ENCODE results near the gene EPB41L4B. TPM values are rescaled to one million over a fixed set of nuclear protein-coding genes. Genes with fewer than 3 reads are reported as not detected.
"Not testable (repeated sequence)": the region's sequence is repeated elsewhere in the genome, so short reads cannot be mapped to it uniquely, and the experiment has no call there.

The EPB41L4B gene
- total RNA-seq, 1 donor from 2014 or later: 19.3 TPM

DNA sequence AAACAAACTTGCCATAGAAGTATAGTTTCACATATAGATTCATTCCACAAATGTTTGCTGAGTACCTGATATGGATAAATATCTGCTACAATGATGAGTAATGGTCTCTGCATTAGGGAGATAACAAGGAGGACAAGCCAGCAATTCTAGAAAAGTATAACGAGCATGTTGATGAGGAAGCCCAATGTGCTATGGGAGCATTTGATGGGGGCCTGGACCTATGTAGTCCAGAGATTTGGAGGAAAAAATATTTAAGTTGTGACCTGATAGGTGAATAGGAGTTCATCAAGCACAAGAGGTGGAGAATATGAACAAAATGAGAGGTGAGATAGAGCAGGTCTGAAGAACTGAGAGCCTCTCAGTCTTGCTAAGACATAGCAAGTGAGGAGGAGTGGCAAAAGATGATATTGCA, 186.7 kb downstream of the EPB41L4B start:
- no peak overlapping the region for H3K4me3 Mint-ChIP-seq (ENCODE audit: unreplicated experiment)
- no peak overlapping the region for H3K27ac Mint-ChIP-seq (ENCODE audit: unreplicated experiment)
- H3K4me1 Mint-ChIP-seq (ENCODE audit: unreplicated experiment): no peaks in the 10 kb centered on the region
- TF ChIP-seq, protein P1, sequence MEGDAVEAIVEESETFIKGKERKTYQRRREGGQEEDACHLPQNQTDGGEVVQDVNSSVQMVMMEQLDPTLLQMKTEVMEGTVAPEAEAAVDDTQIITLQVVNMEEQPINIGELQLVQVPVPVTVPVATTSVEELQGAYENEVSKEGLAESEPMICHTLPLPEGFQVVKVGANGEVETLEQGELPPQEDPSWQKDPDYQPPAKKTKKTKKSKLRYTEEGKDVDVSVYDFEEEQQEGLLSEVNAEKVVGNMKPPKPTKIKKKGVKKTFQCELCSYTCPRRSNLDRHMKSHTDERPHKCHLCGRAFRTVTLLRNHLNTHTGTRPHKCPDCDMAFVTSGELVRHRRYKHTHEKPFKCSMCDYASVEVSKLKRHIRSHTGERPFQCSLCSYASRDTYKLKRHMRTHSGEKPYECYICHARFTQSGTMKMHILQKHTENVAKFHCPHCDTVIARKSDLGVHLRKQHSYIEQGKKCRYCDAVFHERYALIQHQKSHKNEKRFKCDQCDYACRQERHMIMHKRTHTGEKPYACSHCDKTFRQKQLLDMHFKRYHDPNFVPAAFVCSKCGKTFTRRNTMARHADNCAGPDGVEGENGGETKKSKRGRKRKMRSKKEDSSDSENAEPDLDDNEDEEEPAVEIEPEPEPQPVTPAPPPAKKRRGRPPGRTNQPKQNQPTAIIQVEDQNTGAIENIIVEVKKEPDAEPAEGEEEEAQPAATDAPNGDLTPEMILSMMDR (IDR thresholded peaks at IDR 0.05): no peak
- no peaks in the 10 kb centered on the region for H3K36me3 Mint-ChIP-seq (ENCODE audit: unreplicated experiment)
- H3K9me3 Mint-ChIP-seq (ENCODE audit: unreplicated experiment): no peaks in the 10 kb centered on the region
- peaks cover 2% of the 10 kb centered on the region for H3K27me3 Mint-ChIP-seq (ENCODE audit: unreplicated experiment)
- no peak for DNase-seq (ENCODE audit: extremely low spot score, unreplicated experiment)

DNA sequence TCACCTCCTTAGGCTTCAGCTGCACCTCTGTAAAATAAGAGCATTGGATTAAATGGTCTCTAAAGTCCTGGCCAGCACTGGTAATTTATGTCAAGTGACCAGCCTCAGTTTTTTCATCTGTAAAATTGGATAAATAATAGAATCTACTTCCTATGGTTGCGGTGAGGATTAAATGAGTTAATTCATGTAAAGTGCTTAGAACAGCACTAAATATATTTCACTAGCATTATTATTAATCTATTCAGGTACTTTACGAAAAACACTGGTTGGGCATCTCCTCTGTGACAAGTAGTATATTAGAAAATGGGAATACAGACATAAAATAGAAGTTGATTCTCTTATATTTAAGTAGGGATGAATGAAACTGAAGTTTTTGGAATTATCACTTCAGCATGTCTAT, 187.3 kb downstream of the EPB41L4B start:
- H3K4me1 Mint-ChIP-seq (ENCODE audit: unreplicated experiment): no peaks in the 10 kb centered on the region
- H3K27me3 Mint-ChIP-seq (ENCODE audit: unreplicated experiment): peaks cover 2% of the 10 kb centered on the region
- TF ChIP-seq, protein P1 (IDR thresholded peaks at IDR 0.05): no peak
- no peak for DNase-seq (ENCODE audit: extremely low spot score, unreplicated experiment)
- H3K4me3 Mint-ChIP-seq (ENCODE audit: unreplicated experiment): no peak overlapping the region
- no peak overlapping the region for H3K27ac Mint-ChIP-seq (ENCODE audit: unreplicated experiment)
- no peaks in the 10 kb centered on the region for H3K36me3 Mint-ChIP-seq (ENCODE audit: unreplicated experiment)
- no peaks in the 10 kb centered on the region for H3K9me3 Mint-ChIP-seq (ENCODE audit: unreplicated experiment)

DNA sequence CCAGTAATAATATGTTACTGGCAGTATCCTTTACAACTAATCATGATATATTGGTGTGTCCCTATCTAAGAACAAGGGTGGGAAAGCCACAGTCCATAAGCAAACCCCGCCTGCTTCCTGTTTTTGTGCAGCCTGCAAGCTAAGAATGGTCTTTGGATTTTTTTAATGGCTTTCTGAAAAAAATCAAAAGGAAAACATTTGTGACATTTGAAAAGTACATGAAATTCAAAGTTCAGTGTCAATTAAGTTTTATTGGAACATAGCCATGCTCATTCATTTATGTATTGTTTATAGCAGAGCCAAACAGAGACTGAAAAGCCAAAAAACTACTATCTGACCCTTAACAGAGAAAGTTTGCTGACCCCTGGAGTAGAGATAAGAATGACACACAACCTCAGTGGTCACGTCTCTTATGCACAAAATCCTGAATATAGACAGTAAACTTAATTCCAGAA, 188.3 kb downstream of the EPB41L4B start:
- H3K27me3 Mint-ChIP-seq (ENCODE audit: unreplicated experiment): peaks cover 2% of the 10 kb centered on the region
- H3K27ac Mint-ChIP-seq (ENCODE audit: unreplicated experiment): no peak overlapping the region
- no peaks in the 10 kb centered on the region for H3K4me1 Mint-ChIP-seq (ENCODE audit: unreplicated experiment)
- H3K9me3 Mint-ChIP-seq (ENCODE audit: unreplicated experiment): no peaks in the 10 kb centered on the region
- no peak overlapping the region for H3K4me3 Mint-ChIP-seq (ENCODE audit: unreplicated experiment)
- H3K36me3 Mint-ChIP-seq (ENCODE audit: unreplicated experiment): no peaks in the 10 kb centered on the region
- TF ChIP-seq, protein P1 (IDR thresholded peaks at IDR 0.05): no peak
- no peak for DNase-seq (ENCODE audit: extremely low spot score, unreplicated experiment)

DNA sequence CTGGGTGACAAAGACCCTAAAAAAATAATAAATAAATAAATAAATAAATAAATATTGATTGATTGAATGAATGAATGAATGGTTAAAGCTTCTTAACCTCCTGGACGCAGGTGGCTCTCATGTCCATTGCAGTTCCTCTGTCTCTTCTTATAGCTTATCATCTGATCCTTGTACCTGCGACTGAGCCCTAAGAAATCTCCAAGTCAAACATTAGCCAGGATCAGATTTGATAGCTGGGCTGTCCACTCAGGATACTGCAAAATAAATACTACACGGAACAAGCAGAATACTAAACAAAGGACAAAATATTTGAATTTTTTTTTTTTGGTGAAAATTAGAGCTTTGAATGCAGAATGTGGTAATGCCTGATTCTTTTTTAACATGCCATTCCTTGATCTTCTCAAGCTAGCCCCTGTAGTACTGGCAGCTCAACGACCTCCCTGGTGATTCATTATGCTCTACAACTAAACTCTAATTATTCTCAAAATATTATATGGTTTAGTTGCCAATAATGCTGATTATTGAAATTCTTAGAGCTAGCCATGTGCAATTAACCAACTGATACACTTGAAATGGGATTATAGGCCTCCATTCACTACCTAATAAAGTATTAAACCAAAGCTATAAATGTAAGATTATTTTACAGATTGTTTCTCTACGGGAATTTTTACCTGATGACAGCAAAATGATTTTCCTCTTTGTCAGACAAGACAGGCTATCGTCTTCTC, 191.2 kb downstream of the EPB41L4B start:
- TF ChIP-seq, protein P1 (IDR thresholded peaks at IDR 0.05): no peak
- Mint-ChIP-seq H3K4me1 (ENCODE audit: unreplicated experiment) (no peaks in the 10 kb centered on the region), H3K4me3 (ENCODE audit: unreplicated experiment) (no peak overlapping the region), H3K27ac (ENCODE audit: unreplicated experiment) (no peak overlapping the region), H3K9me3 (ENCODE audit: unreplicated experiment) (no peaks in the 10 kb centered on the region), H3K27me3 (ENCODE audit: unreplicated experiment) (no peaks in the 10 kb centered on the region), H3K36me3 (ENCODE audit: unreplicated experiment) (no peaks in the 10 kb centered on the region)
- DNase-seq (ENCODE audit: extremely low spot score, unreplicated experiment): no peak

DNA sequence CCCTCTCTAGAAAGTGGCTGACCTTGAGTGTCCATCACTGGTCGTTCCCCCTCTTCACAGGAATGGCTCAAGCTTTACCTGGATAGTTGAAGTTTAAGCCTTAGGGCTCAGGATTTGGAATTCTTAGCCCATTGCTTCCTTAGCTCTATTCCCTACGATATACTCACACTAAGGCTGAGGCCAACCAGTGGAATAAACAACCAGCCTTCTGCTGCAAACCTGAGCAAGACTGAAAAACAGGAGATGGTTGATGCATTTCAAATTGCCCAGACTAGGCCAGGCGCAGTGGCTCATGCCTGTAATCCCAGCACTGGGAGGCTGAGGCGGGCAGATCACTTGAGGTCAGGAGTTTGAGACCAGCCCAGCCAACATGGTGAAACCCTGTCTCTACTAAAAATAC, 194.2 kb downstream of the EPB41L4B start:
- H3K27ac Mint-ChIP-seq (ENCODE audit: unreplicated experiment); H3K9me3 Mint-ChIP-seq (ENCODE audit: unreplicated experiment); DNase-seq (ENCODE audit: extremely low spot score, unreplicated experiment); H3K27me3 Mint-ChIP-seq (ENCODE audit: unreplicated experiment); H3K4me3 Mint-ChIP-seq (ENCODE audit: unreplicated experiment); H3K36me3 Mint-ChIP-seq (ENCODE audit: unreplicated experiment); H3K4me1 Mint-ChIP-seq (ENCODE audit: unreplicated experiment): not testable (repeated sequence)
